NCI-H460 (cell line): Measurements from ENCODE around the gene CWF19L1. TPM values are rescaled to one million over a fixed set of nuclear protein-coding genes. Genes with fewer than 3 reads are reported as not detected.

Source experiments
- DNase-seq: peaks from one replicate; pipeline ENCODE4 v3.0.0-alpha.2; 2016; ENCODE audit warnings: low read depth; ENCODE audit errors: extremely low read depth
- total RNA-seq: library from RNA; depleted of rRNA; stranded (reverse); fragments of >200 nt; shearing (Covaris generic); gene quantifications from 2 replicates; pipeline ENCODE4 v1.2.3, GENCODE V29; 2014

CWF19L1 gene
- total RNA-seq, 1 experiment from 2014 or later: 49.8 TPM

GRCh38 chr10:100254191-100254590 is 13.2 kb downstream of the CWF19L1 start:
- no peak for DNase-seq

- DNase-seq: no peak
Observed at GRCh38 chr10:100253041-100253440, 14.4 kb downstream of the CWF19L1 start.

GRCh38 chr10:100248820-100249219 is 18.6 kb downstream of the CWF19L1 start:
- no peak for DNase-seq

- no peak for DNase-seq
Observed at GRCh38 chr10:100245484-100246220, 21.8 kb downstream of the CWF19L1 start.

GRCh38 chr10:100239851-100240250 is 27.6 kb downstream of the CWF19L1 start:
- no peak for DNase-seq

GRCh38 chr10:100238429-100238828 is 29.0 kb downstream of the CWF19L1 start:
- no peak for DNase-seq

- DNase-seq: no peak
Observed at GRCh38 chr10:100232101-100232500, 35.3 kb downstream of the CWF19L1 start.

- no peak for DNase-seq
Observed at GRCh38 chr10:100229819-100230422, 37.5 kb downstream of the CWF19L1 start.

- DNase-seq: no peak
Observed at GRCh38 chr10:100223879-100224278, 43.6 kb downstream of the CWF19L1 start.

- no peak for DNase-seq
Observed at GRCh38 chr10:100222529-100222928, 44.9 kb downstream of the CWF19L1 start.

- no peak for DNase-seq
Observed at GRCh38 chr10:100216006-100216405, 51.4 kb downstream of the CWF19L1 start.

- no peak for DNase-seq
Observed at GRCh38 chr10:100209303-100209702, 58.1 kb downstream of the CWF19L1 start.

- no peak for DNase-seq
Observed at GRCh38 chr10:100208276-100208675, 59.2 kb downstream of the CWF19L1 start.

- DNase-seq: no peak
Observed at GRCh38 chr10:100204370-100204769, 63.1 kb downstream of the CWF19L1 start.

GRCh38 chr10:100201549-100201948 is 65.9 kb downstream of the CWF19L1 start:
- no peak for DNase-seq

GRCh38 chr10:100194711-100195110 is 72.7 kb downstream of the CWF19L1 start:
- DNase-seq: no peak

GRCh38 chr10:100192350-100192749 is 75.1 kb downstream of the CWF19L1 start:
- no peak for DNase-seq

GRCh38 chr10:100186253-100187212 is 80.9 kb downstream of the CWF19L1 start:
- peak; percentile 26 for DNase-seq

- DNase-seq: peak; percentile 87
Observed at GRCh38 chr10:100185364-100186252, 81.8 kb downstream of the CWF19L1 start, which contains the start of gene ERLIN1. TSS of gene ERLIN1 (minus strand) at chr10:100186029. CDS start at chr10:100185626, 403 bp downstream.

- DNase-seq: no peak
Observed at GRCh38 chr10:100184840-100185239, 82.6 kb downstream of the CWF19L1 start.
